HEK293 (cell line): Measurements from ENCODE around the gene EML3.

Experiments
- CTCF ChIP-seq: fragments of 450-650 bp; formaldehyde crosslinking; IDR thresholded peaks from 2 replicates; pipeline ENCODE4 v1.5.1; 2016; ENCODE audit warnings: missing biosample characterization, missing genetic modification characterization
- GLI2 ChIP-seq: fragments of 450-650 bp; formaldehyde crosslinking; IDR thresholded peaks from 2 replicates; pipeline ENCODE4; 2017; ENCODE audit warnings: missing biosample characterization, missing genetic modification characterization, low read depth, borderline replicate concordance
- RBAK ChIP-seq: fragments of 450-650 bp; formaldehyde crosslinking; IDR thresholded peaks from 2 replicates; pipeline ENCODE4 v1.5.1; 2016; ENCODE audit warnings: missing biosample characterization, missing genetic modification characterization
- SETDB1 ChIP-seq: IDR thresholded peaks from one replicate; pipeline ENCODE4 v1.6.1; 2017; ENCODE audit warnings: mild to moderate bottlenecking, low read length, moderate library complexity, mixed read lengths; ENCODE audit not compliant: insufficient read length
- SP3 ChIP-seq: fragments of 450-650 bp; formaldehyde crosslinking; IDR thresholded peaks from 2 replicates; pipeline ENCODE4 v1.5.1; 2016; ENCODE audit warnings: missing biosample characterization, missing genetic modification characterization
- YY1 ChIP-seq: fragments of 450-650 bp; formaldehyde crosslinking; IDR thresholded peaks from 2 replicates; pipeline ENCODE4 v1.5.1; 2018; ENCODE audit warnings: missing biosample characterization, missing genetic modification characterization
- ZEB2 ChIP-seq: fragments of 450-650 bp; formaldehyde crosslinking; IDR thresholded peaks from 2 replicates; pipeline ENCODE4 v1.5.1; 2016; ENCODE audit warnings: missing biosample characterization, missing genetic modification characterization
- ZNF174 ChIP-seq: fragments of 450-650 bp; formaldehyde crosslinking; IDR thresholded peaks from 2 replicates; pipeline ENCODE4 v1.5.0; 2017; ENCODE audit warnings: missing biosample characterization, mild to moderate bottlenecking, missing genetic modification characterization
- ZNF184 ChIP-seq: fragments of 450-650 bp; IDR thresholded peaks from 2 replicates; pipeline ENCODE4 v1.5.1; 2018; ENCODE audit warnings: missing biosample characterization, mild to moderate bottlenecking, missing genetic modification characterization
- ZSCAN30 ChIP-seq: fragments of 450-650 bp; IDR thresholded peaks from 2 replicates; pipeline ENCODE4 v1.5.1; 2018; ENCODE audit warnings: missing biosample characterization, mild to moderate bottlenecking, missing genetic modification characterization, moderate library complexity
- TF ChIP-seq, protein P1 (sequence below): fragments of 450-650 bp; formaldehyde crosslinking; IDR thresholded peaks from 2 replicates; pipeline ENCODE4 v1.5.1; 2016; ENCODE audit warnings: missing biosample characterization, missing genetic modification characterization

DNA sequence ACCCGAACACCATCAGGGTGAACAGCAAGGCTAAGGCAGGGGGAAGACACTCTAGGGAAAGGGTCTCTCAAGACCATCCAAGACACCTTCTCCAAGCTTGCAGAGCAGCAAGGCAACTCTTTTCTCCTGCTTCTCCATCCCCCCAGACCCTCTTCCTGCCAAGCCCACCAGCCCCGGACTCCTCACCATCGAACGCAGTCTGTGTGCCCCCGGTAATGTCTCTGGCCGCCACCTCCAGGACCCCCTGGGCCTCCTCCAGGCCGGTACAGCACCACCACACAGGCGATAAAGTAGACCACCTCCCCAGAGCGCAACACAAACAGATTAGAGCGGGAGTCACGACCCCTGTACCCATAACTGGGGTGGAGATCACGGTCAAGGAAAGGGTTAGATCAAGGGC is 3.8 kb downstream of the EML3 start:
- TF ChIP-seq SETDB1 (no peak), YY1 (tag by site-specific recombination) (no peak), ZNF184 (no peak), ZEB2 (tag by site-specific recombination) (no peak), CTCF (tag by site-specific recombination) (no peak), ZSCAN30 (tag by site-specific recombination) (no peak), GLI2 (tag by site-specific recombination) (no peak), ZNF174 (tag by site-specific recombination) (no peak), SP3 (tag by site-specific recombination) (no peak), RBAK (tag by site-specific recombination) (no peak)
- TF ChIP-seq, protein P1, sequence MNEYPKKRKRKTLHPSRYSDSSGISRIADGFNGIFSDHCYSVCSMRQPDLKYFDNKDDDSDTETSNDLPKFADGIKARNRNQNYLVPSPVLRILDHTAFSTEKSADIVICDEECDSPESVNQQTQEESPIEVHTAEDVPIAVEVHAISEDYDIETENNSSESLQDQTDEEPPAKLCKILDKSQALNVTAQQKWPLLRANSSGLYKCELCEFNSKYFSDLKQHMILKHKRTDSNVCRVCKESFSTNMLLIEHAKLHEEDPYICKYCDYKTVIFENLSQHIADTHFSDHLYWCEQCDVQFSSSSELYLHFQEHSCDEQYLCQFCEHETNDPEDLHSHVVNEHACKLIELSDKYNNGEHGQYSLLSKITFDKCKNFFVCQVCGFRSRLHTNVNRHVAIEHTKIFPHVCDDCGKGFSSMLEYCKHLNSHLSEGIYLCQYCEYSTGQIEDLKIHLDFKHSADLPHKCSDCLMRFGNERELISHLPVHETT (tag by site-specific recombination): no peak
